HEK293 (cell line): ENCODE results near the gene OR1S2.

Experiments
- CTCF ChIA-PET: fragments of 350-600 bp; formaldehyde crosslinking; extraction: SDS; loops from one replicate; lab custom pipeline; 2021; ENCODE audit warnings: antibody characterized with exemption; lab: Yijun Ruan, JAX
- POLR2A ChIA-PET: fragments of 300-600 bp; formaldehyde crosslinking; extraction: SDS; loops from one replicate; lab custom pipeline; 2020; ENCODE audit warnings: antibody characterized with exemption, inconsistent platforms; lab: Yijun Ruan, JAX
- H3K27ac ChIP-seq: fragments of 200-500 bp; sonication (Bioruptor generic); 2 replicates; pipeline ENCODE4 v1.5.1; 2014; ENCODE audit warnings: low read depth, low read length, control low read depth, inconsistent platforms; ENCODE audit errors: extremely low read depth
- H3K36me3 ChIP-seq, 2 experiments: fragments of 200-500 bp in 1 of 2; sonication (Bioruptor generic) in 1 of 2; 1 replicate in 1 of 2; 2 replicates in 1 of 2; pipeline ENCODE4 v1.5.1; 2014 to 2017; ENCODE audit warnings: inconsistent platforms in 2 of 2, low read length in 2 of 2; ENCODE audit not compliant: control insufficient read depth in 2 of 2, insufficient read depth in 1 of 2
- H3K4me1 ChIP-seq: fragments of 200-500 bp; sonication (Bioruptor generic); 2 replicates; pipeline ENCODE4 v1.5.1; 2014; ENCODE audit warnings: mild to moderate bottlenecking, low read length, inconsistent platforms; ENCODE audit not compliant: control insufficient read depth, insufficient read depth
- H3K4me3 ChIP-seq: 2 replicates; pipeline ENCODE4 v1.5.1; 2011; ENCODE audit warnings: low read depth, mild to moderate bottlenecking, control low read depth, low read length, moderate library complexity
- H3K9me3 ChIP-seq: fragments of 200-500 bp; sonication (Bioruptor generic); 2 replicates; pipeline ENCODE4 v1.5.1; 2014; ENCODE audit warnings: low read depth, low read length, inconsistent platforms; ENCODE audit not compliant: control insufficient read depth, insufficient read depth
- IKZF3 ChIP-seq: fragments of 450-650 bp; IDR thresholded peaks from 2 replicates; pipeline ENCODE4 v1.5.0; 2018; ENCODE audit warnings: missing biosample characterization, mild to moderate bottlenecking, missing genetic modification characterization, moderate library complexity
- REPIN1 ChIP-seq: fragments of 450-650 bp; formaldehyde crosslinking; IDR thresholded peaks from 2 replicates; pipeline ENCODE4 v1.5.1; 2017; ENCODE audit warnings: missing biosample characterization, missing genetic modification characterization, low read depth
- ZBTB10 ChIP-seq: fragments of 450-650 bp; formaldehyde crosslinking; IDR thresholded peaks from 2 replicates; pipeline ENCODE4 v1.5.1; 2016; ENCODE audit warnings: missing biosample characterization, missing genetic modification characterization
- ZBTB21 ChIP-seq: fragments of 450-650 bp; formaldehyde crosslinking; IDR thresholded peaks from 2 replicates; pipeline ENCODE4 v1.5.1; 2017; ENCODE audit warnings: missing biosample characterization, missing genetic modification characterization
- ZBTB49 ChIP-seq: fragments of 450-650 bp; formaldehyde crosslinking; IDR thresholded peaks from 2 replicates; pipeline ENCODE4 v1.5.1; 2016; ENCODE audit warnings: missing biosample characterization, missing genetic modification characterization, low read depth
- ZNF214 ChIP-seq: fragments of 450-650 bp; formaldehyde crosslinking; IDR thresholded peaks from 2 replicates; pipeline ENCODE4 v1.5.1; 2017; ENCODE audit warnings: missing biosample characterization, mild to moderate bottlenecking, missing genetic modification characterization, borderline replicate concordance
- ZNF24 ChIP-seq: fragments of 450-650 bp; formaldehyde crosslinking; IDR thresholded peaks from 2 replicates; pipeline ENCODE4 v1.5.1; 2016; ENCODE audit warnings: missing biosample characterization, missing genetic modification characterization
- ZNF404 ChIP-seq: fragments of 450-650 bp; formaldehyde crosslinking; IDR thresholded peaks from 2 replicates; pipeline ENCODE4 v1.5.1; 2017; ENCODE audit warnings: missing biosample characterization, missing genetic modification characterization
- ZNF621 ChIP-seq: fragments of 450-650 bp; formaldehyde crosslinking; IDR thresholded peaks from 2 replicates; pipeline ENCODE4 v1.5.1; 2017; ENCODE audit warnings: missing biosample characterization, missing genetic modification characterization
- ZNF639 ChIP-seq: fragments of 450-650 bp; formaldehyde crosslinking; IDR thresholded peaks from 2 replicates; pipeline ENCODE4 v1.5.1; 2016; ENCODE audit warnings: missing biosample characterization, missing genetic modification characterization

The OR1S2 gene

GRCh38 chr11:58164389-58164788 is 39.6 kb downstream of the OR1S2 start:
- CTCF ChIA-PET = no interaction called here
- Histone ChIP-seq H3K4me3 (no peak overlapping the region), H3K4me1 (no peaks in the 10 kb centered on the region), H3K27ac (no peak overlapping the region), H3K9me3 (no peaks in the 10 kb centered on the region), H3K36me3 (no peaks in the 10 kb centered on the region)
- no peak for TF ChIP-seq ZNF621
- no peak for TF ChIP-seq ZNF214 (tag by site-specific recombination)
- TF ChIP-seq ZBTB10 (tag by site-specific recombination) = no peak
- TF ChIP-seq REPIN1 (tag by site-specific recombination) = no peak
- TF ChIP-seq IKZF3 (tag by site-specific recombination) = no peak
- TF ChIP-seq ZBTB49 (tag by site-specific recombination) = no peak
- no peak for TF ChIP-seq ZNF639 (tag by site-specific recombination)
- no peak for TF ChIP-seq ZNF404 (tag by site-specific recombination)
- TF ChIP-seq ZBTB21 = no peak
- no peak for TF ChIP-seq ZNF24 (tag by site-specific recombination)
- POLR2A ChIA-PET = no interaction called here
